Pancreas (tissue), 10 donors: ENCODE measurements around the gene RAB35. TPM values are rescaled to one million over a fixed set of nuclear protein-coding genes. Genes with fewer than 3 reads are reported as not detected.
A peak's percentile ranks its signal among the peaks of the same experiment; 100 is the strongest.

Source experiments
- ATAC-seq, 4 donors: fragments of 200-7000 bp; cut with Tn5 transposase; one replicate each; pipeline versions ENCODE4 v1.8.0 to v1.9.1; 2020; ENCODE audit warnings: mild to moderate bottlenecking in 4 of 4, moderate library complexity in 4 of 4
- DNase-seq, 6 donors: peaks; one replicate each; pipeline ENCODE4 v3.0.0-alpha.2; 2020
- FAIRE-seq: peaks from 2 replicates; lab custom pipeline; 2012; peaks lifted over from hg19 to GRCh38; lab: Jason Lieb, UNC
- H3K27ac ChIP-seq, 4 donors: fragments of 200-600 bp; sonication (generic); 1 replicate in 3 of 4; 2 replicates in 1 of 4; pipeline versions ENCODE4 v1.5.0 to v1.8.0; 2020
- H3K27me3 ChIP-seq, 4 donors: fragments of 200-600 bp; one replicate each; pipeline ENCODE4 v1.8.0; 2021
- H3K36me3 ChIP-seq, 3 donors: fragments of 200-600 bp; sonication (generic) in 1 of 3; one replicate each; pipeline versions ENCODE4 v1.5.0 to v1.8.0; 2020 to 2021
- H3K4me1 ChIP-seq, 3 donors: fragments of 200-600 bp; one replicate each; pipeline ENCODE4 v1.8.0; 2021
- H3K4me3 ChIP-seq, 4 donors: fragments of 200-600 bp; sonication (generic) in 2 of 4; one replicate each; pipeline versions ENCODE4 v1.5.0 to v1.8.0; 2020 to 2021
- H3K9me3 ChIP-seq, 4 donors: fragments of 200-600 bp; one replicate each; pipeline ENCODE4 v1.8.0; 2021
- WGBS, 2 donors: extraction: QIAGEN DNeasy Blood & Tissue Kit; methylation state at CpG; one replicate each; pipeline ENCODE4 v1.1.7; 2013; 5-methylcytosine and 5-hydroxymethylcytosine counted together
- intact Hi-C, 3 donors: fragments of 100-400 bp; cut with DNase I; formaldehyde crosslinking; loops; one replicate each; pipeline versions ENCODE4 v1.11.1 to v1.14.2; 2022
- polyA plus RNA-seq, 2 donors: library from polyadenylated mRNA; stranded (reverse); fragments of 200-250 nt; gene quantifications; one replicate each; pipeline ENCODE4 v1.2.3, GENCODE V29; 2013
- total RNA-seq, 6 donors: library from RNA; stranded (reverse); fragmentation: NEBNext Ultra II Directional in 4 of 6; extraction: Animal tissue kit (Norgen Biotek cat#: 25700) in 4 of 6; gene quantifications; one replicate each; pipeline versions ENCODE4 v1.2.1 to v1.2.4, GENCODE V29; 2021 to 2023
- TF ChIP-seq, protein P1 (sequence below), 4 donors: fragments of 200-600 bp; sonication (generic) in 3 of 4; IDR thresholded peaks; one replicate each; pipeline versions ENCODE4 v1.5.0 to v1.8.0; 2021; ENCODE audit warnings: antibody characterized with exemption in 4 of 4
- donor health status: healthy with polysubstance abuse.
- donor health status: DM: no; HTN: no; CAD: no; lungs with moderate emphysema.
- donor health status: DM: no; HTN: no; CAD: no.
- donor health status: control.
- donor health status: control.
- donor health status: Bipolar disorder and iron deficiency.
- donor health status: DM: yes; HTN: yes; CAD: no.
- donor health status: DM: no; HTN: no; CAD: no.
- donor health status: DM: no; HTN: no; CAD: no.
- donor health status: DM: yes; HTN: yes; CAD: no.

Gene RAB35
- total and polyA plus RNA-seq, 8 donors = 10.7 to 23.0 (median 14.5) TPM

DNA sequence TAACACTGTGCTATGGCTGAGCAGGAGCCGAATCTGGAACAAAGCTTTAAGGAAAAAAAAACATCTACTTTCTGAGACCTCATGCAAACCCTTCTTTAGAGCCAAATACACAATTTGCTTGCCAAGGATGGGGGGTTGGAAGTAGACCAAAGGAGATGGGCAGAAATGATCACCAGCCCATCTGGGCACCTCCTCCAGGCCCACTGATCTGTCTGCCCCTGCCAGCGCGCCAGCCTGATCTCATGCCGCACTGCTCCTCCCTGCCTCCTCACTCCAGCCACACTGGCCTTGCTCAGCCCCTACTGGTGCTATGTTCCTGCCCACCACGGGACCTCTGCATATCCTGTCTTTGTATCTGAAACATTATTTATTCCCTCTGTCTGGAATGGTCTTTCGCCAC, 24.8 kb upstream of the RAB35 start:
- FAIRE-seq (no peak), DNase-seq (no peak), ATAC-seq (no peak)
- Histone ChIP-seq H3K27me3 (no peaks in the 10 kb centered on the region), H3K4me1 (no peaks in the 10 kb centered on the region), H3K36me3 (peaks cover 9 to 89% (median 56%) of the 10 kb centered on the region in 3 donors), H3K4me3 (no peak overlapping the region), H3K27ac (no peak overlapping the region), H3K9me3 (no peaks in the 10 kb centered on the region)
- 94 to 96% methylated on average over 6 of the region's 6 CpGs for WGBS, 2 donors
- TF ChIP-seq, protein P1, sequence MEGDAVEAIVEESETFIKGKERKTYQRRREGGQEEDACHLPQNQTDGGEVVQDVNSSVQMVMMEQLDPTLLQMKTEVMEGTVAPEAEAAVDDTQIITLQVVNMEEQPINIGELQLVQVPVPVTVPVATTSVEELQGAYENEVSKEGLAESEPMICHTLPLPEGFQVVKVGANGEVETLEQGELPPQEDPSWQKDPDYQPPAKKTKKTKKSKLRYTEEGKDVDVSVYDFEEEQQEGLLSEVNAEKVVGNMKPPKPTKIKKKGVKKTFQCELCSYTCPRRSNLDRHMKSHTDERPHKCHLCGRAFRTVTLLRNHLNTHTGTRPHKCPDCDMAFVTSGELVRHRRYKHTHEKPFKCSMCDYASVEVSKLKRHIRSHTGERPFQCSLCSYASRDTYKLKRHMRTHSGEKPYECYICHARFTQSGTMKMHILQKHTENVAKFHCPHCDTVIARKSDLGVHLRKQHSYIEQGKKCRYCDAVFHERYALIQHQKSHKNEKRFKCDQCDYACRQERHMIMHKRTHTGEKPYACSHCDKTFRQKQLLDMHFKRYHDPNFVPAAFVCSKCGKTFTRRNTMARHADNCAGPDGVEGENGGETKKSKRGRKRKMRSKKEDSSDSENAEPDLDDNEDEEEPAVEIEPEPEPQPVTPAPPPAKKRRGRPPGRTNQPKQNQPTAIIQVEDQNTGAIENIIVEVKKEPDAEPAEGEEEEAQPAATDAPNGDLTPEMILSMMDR (IDR thresholded peaks at IDR 0.05) = no peak
- intact Hi-C loops = no loop called here

DNA sequence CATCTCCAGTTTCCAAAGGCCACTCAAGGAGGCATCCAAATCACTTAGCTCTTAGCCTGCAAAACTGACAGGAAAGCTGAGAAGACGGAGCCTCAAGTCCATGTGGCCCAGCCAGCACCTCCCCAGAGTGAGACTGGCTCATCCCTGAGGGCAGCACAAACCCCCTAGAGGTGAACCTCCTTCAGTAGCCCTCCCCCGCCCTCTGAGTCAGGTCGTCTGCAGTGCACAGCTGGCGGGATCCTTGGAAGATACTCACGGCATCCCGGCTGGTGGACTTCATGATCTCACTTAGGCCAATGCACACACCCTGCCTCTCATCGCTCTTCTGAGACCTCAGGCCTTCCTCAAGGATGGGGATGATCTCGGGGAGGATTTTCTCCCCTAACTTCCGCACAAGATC, 24.1 kb upstream of the RAB35 start:
- H3K27ac ChIP-seq = no peak overlapping the region
- ATAC-seq (no peak), FAIRE-seq (no peak), DNase-seq (no peak)
- H3K27me3 ChIP-seq = no peaks in the 10 kb centered on the region
- H3K4me3 ChIP-seq = no peak overlapping the region
- H3K4me1 ChIP-seq = no peaks in the 10 kb centered on the region
- H3K9me3 ChIP-seq = no peaks in the 10 kb centered on the region
- TF ChIP-seq, protein P1 (IDR thresholded peaks at IDR 0.05) = no peak
- intact Hi-C loops = no loop called here
- 94 to 96% methylated on average over 9 of the region's 9 CpGs for WGBS, 2 donors
- H3K36me3 ChIP-seq = peaks cover 5 to 90% (median 64%) of the 10 kb centered on the region in 3 donors

DNA sequence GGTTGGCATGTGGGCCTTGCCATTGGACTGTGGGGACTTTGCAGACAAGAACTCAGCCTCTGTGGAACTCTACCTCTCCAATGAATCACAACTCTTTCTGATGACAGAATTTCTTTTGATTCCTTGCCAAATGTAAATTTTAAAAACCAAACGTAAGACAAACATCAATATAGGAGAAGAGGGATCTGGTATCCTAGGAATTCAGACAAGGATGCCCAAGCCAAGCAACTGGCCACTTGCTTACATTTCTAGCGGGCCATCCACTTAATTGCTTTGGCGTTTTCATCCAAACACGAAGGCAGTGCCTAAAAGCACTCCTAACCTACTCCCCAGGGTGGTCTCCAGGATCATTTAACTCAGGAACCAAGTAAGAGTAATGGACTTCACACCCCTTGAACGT, 23.4 kb upstream of the RAB35 start:
- 79% methylated on average over 5 of the region's 5 CpGs for WGBS, 2 donors
- no peak for FAIRE-seq

DNA sequence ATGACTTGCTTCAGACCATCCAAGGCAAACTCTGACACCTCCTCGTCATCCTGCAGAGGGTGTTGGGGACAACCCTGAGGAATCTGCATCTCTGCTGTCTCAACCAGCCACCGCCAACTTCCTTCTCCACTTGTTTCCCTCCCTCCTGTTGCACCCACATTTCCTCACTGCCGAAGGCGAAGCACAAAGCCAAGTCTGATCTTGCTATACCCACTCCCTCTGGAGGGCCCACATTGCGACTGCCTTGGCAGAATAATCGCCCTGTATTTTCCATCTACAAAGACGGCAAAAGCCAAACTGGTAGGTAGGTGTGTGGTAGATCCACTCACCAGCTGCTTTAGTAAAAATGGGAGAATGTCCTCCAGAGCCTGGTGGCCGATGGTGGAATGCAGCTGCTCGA, 21.8 kb upstream of the RAB35 start:
- 94 to 95% methylated on average over 9 of the region's 9 CpGs for WGBS, 2 donors
- FAIRE-seq = no peak

More for the DNA sequence above, 23.4 kb upstream of the RAB35 start:
- H3K9me3 ChIP-seq = no peaks in the 10 kb centered on the region
- peaks cover 0 to 90% (median 64%) of the 10 kb centered on the region in 3 donors for H3K36me3 ChIP-seq
- H3K4me1 ChIP-seq = no peaks in the 10 kb centered on the region
- peak in 1 of 6 donors; percentile 2 for DNase-seq
- intact Hi-C loops = loop anchor here in 1 of 3 donors (10.0 kb wide), 1 partner anchor 45 kb away; no protein-coding TSS in a partner anchor
- ATAC-seq = no peak
- TF ChIP-seq, protein P1 (IDR thresholded peaks at IDR 0.05) = no peak
- H3K27ac ChIP-seq = no peak overlapping the region
- H3K27me3 ChIP-seq = no peaks in the 10 kb centered on the region
- H3K4me3 ChIP-seq = no peak overlapping the region

DNA sequence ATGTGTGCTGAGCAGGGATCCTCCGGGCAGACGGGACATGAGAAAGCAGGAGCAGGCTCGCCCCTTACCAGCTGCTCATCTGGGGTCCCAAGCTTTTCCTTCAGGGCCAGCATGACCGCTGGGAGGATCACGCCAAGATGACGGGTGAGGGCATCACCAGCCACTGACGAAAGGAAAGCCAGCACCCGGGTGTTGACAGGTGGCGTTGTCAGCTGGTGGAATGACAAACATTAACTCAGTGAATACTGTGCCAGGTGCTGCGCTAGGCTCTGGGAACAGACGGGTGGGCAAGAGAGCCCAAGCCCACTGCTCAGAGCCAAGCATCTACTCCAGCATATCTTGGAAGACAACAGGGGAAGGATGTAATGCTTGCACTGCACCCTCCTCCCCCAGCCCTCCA, 21.3 kb upstream of the RAB35 start:
- no peak overlapping the region for H3K4me3 ChIP-seq
- DNase-seq (no peak), ATAC-seq (no peak), FAIRE-seq (no peak)
- TF ChIP-seq, protein P1 (IDR thresholded peaks at IDR 0.05) = no peak
- H3K9me3 ChIP-seq = no peaks in the 10 kb centered on the region
- peaks cover 7 to 100% (median 67%) of the 10 kb centered on the region in 3 donors for H3K36me3 ChIP-seq
- WGBS, 2 donors = 83 to 84% methylated on average over 11 of the region's 11 CpGs
- intact Hi-C loops = loop anchor here in 1 of 3 donors (10.0 kb wide), 1 partner anchor 47 kb away; no protein-coding TSS in a partner anchor
- H3K27me3 ChIP-seq = no peaks in the 10 kb centered on the region
- no peaks in the 10 kb centered on the region for H3K4me1 ChIP-seq
- H3K27ac ChIP-seq = no peak overlapping the region

More for the DNA sequence above, 21.8 kb upstream of the RAB35 start:
- Histone ChIP-seq H3K4me3 (no peak overlapping the region), H3K27me3 (no peaks in the 10 kb centered on the region), H3K9me3 (no peaks in the 10 kb centered on the region), H3K36me3 (peaks cover 7 to 95% (median 65%) of the 10 kb centered on the region in 3 donors), H3K4me1 (no peaks in the 10 kb centered on the region), H3K27ac (no peak overlapping the region)
- DNase-seq (peak in 1 of 6 donors; percentile 27), ATAC-seq (no peak)
- TF ChIP-seq, protein P1 (IDR thresholded peaks at IDR 0.05) = no peak
- intact Hi-C loops = loop anchor here in 1 of 3 donors (10.0 kb wide), 1 partner anchor 46 kb away; no protein-coding TSS in a partner anchor
